ENCODE results near the gene DVL1.
"Not testable (repeated sequence)": the region's sequence is repeated elsewhere in the genome, so short reads cannot be mapped to it uniquely, and the experiment has no call there.

DVL1 gene

DNA sequence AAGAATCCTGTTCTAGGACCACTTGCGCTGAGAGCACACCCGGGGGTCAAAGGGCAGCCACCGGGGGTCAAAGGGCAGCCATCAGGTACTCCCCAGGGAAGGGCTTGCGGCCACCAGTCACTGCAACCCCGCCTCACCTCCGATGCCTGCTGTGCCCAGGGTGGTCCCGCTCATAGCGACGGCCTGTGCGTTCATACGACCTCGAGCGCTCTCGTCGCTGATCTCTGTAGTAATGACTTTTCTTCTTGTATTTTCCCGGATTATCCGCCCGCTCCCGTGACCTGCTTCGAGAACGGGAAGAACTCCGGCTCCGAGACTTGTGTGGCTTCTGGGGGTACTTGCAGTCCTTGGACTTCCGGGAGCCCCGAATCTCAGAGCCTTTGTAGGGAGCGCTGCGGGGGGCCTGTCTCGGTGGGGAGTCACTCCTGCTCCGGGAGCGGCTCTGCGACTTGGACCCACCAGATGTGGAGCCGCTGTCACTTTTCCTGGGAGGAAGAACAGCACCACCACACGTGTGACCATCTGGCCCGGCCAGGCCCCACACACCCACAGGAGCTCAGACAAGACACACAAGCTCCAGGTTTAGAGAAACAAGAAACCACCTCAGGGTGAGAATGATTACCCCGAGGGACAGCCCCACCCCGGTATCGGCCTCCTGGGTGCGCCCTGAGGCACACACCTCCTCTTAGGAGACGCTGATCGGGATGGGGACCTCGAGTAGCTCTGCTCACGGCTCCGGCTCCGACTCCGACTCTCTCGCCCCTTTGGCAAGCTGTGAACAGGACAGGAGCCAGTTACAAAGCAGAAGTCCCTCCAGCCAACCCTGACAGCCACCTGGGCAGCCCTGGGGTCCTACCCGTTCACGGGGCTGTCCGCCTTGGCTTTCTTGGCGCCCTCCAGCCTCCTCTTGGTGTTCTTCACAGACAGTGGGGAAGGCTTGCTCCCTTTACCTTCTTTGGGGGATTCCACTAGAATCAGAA, 38.2 kb upstream of the DVL1 start:
- H3K4ac ChIP-seq (ENCODE audit: low read depth, low read length), result no peak overlapping the region
- no peak overlapping the region for H2BK120ac ChIP-seq (ENCODE audit: low read depth, low read length)
- H3K9ac ChIP-seq (ENCODE audit: low read length), result no peak overlapping the region
- no peak for DNase-seq
- H3K56ac ChIP-seq (ENCODE audit: low read length), result no peak overlapping the region
- no peak overlapping the region for H3K4me3 ChIP-seq (ENCODE audit: low read length)
- H4K8ac ChIP-seq (ENCODE audit: low read depth, low read length), result no peak overlapping the region
- no CpG with 5 or more reads among the region's 50 CpGs for WGBS (ENCODE audit: extremely low coverage, insufficient coverage, low lambda C conversion rate)
- no peaks in the 10 kb centered on the region for H3K4me1 ChIP-seq (ENCODE audit: control insufficient read depth, low read depth, low read length)
- H3K79me2 ChIP-seq (ENCODE audit: control insufficient read depth, insufficient read depth, low read length), result no peaks in the 10 kb centered on the region
- H3K18ac ChIP-seq (ENCODE audit: low read length), result no peak overlapping the region
- no peak overlapping the region for H4K5ac ChIP-seq (ENCODE audit: low read length)
- H2BK5ac ChIP-seq (ENCODE audit: low read length), result no peak overlapping the region
- H3K79me1 ChIP-seq (ENCODE audit: low read length), result peaks cover 1% of the 10 kb centered on the region
- no peak overlapping the region for H3K4me2 ChIP-seq (ENCODE audit: low read length)
- no peak overlapping the region for H2AK5ac ChIP-seq (ENCODE audit: low read length)
- H3K36me3 ChIP-seq (ENCODE audit: control insufficient read depth, insufficient read depth, low read length), result peaks cover 21% of the 10 kb centered on the region
- H3K27ac ChIP-seq (ENCODE audit: low read depth, low read length), result no peak overlapping the region
- no peaks in the 10 kb centered on the region for H3K27me3 ChIP-seq (ENCODE audit: insufficient read depth, low read length, poor library complexity)
- H3K23ac ChIP-seq (ENCODE audit: low read length), result no peak overlapping the region
- H2BK15ac ChIP-seq (replicated peaks; ENCODE audit: low read depth), result no peak overlapping the region

DNA sequence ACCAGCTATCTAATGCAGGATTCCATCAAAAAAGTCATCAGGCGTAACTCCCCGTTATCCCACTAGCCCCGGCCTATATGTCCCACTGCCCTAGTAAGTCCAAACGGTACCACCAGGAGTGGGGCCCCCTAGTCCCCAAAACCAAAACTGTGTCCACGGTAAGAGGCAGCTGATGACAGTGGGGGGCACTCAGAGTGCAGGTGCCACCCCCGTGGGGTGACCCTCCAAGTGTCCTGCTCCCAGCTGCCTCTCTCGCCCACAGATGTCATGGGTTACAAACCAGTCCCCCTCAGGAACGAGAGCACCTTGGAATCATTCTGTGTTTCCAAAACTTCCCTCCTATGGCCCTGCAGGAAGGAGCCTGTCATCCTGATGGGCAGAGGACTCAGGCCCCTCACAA, 36.7 kb upstream of the DVL1 start:
- Histone ChIP-seq H3K23ac (ENCODE audit: low read length) (no peak overlapping the region), H2AK5ac (ENCODE audit: low read length) (no peak overlapping the region), H2BK5ac (ENCODE audit: low read length) (no peak overlapping the region), H2BK120ac (ENCODE audit: low read depth, low read length) (no peak overlapping the region), H3K4me3 (ENCODE audit: low read length) (no peak overlapping the region), H3K18ac (ENCODE audit: low read length) (no peak overlapping the region), H4K5ac (ENCODE audit: low read length) (no peak overlapping the region), H3K4me1 (ENCODE audit: control insufficient read depth, low read depth, low read length) (no peaks in the 10 kb centered on the region), H3K27ac (ENCODE audit: low read depth, low read length) (no peak overlapping the region), H3K56ac (ENCODE audit: low read length) (no peak overlapping the region), H3K4me2 (ENCODE audit: low read length) (no peak overlapping the region), H3K79me2 (ENCODE audit: control insufficient read depth, insufficient read depth, low read length) (no peaks in the 10 kb centered on the region), H4K8ac (ENCODE audit: low read depth, low read length) (no peak overlapping the region), H2BK15ac (replicated peaks; ENCODE audit: low read depth) (no peak overlapping the region), H3K36me3 (ENCODE audit: control insufficient read depth, insufficient read depth, low read length) (peaks cover 17% of the 10 kb centered on the region), H3K9ac (ENCODE audit: low read length) (no peak overlapping the region), H3K4ac (ENCODE audit: low read depth, low read length) (no peak overlapping the region), H3K27me3 (ENCODE audit: insufficient read depth, low read length, poor library complexity) (no peaks in the 10 kb centered on the region), H3K79me1 (ENCODE audit: low read length) (peaks cover 2% of the 10 kb centered on the region)
- no CpG with 5 or more reads among the region's 8 CpGs for WGBS (ENCODE audit: extremely low coverage, insufficient coverage, low lambda C conversion rate)
- no peak for DNase-seq

GRCh38 chr1:1385339-1385738, 36.1 kb upstream of the DVL1 start:
- not testable (repeated sequence) for H4K8ac ChIP-seq (ENCODE audit: low read depth, low read length); H3K4me2 ChIP-seq (ENCODE audit: low read length); H3K56ac ChIP-seq (ENCODE audit: low read length); H2AK5ac ChIP-seq (ENCODE audit: low read length); H3K27ac ChIP-seq (ENCODE audit: low read depth, low read length); H3K4ac ChIP-seq (ENCODE audit: low read depth, low read length); H3K79me2 ChIP-seq (ENCODE audit: control insufficient read depth, insufficient read depth, low read length); H3K79me1 ChIP-seq (ENCODE audit: low read length); H3K9ac ChIP-seq (ENCODE audit: low read length); H3K18ac ChIP-seq (ENCODE audit: low read length); H3K4me3 ChIP-seq (ENCODE audit: low read length); H2BK15ac ChIP-seq (replicated peaks; ENCODE audit: low read depth); H2BK120ac ChIP-seq (ENCODE audit: low read depth, low read length); H3K4me1 ChIP-seq (ENCODE audit: control insufficient read depth, low read depth, low read length); H2BK5ac ChIP-seq (ENCODE audit: low read length); DNase-seq; H3K27me3 ChIP-seq (ENCODE audit: insufficient read depth, low read length, poor library complexity); H4K5ac ChIP-seq (ENCODE audit: low read length); H3K23ac ChIP-seq (ENCODE audit: low read length)
- peaks cover 17% of the 10 kb centered on the region for H3K36me3 ChIP-seq (ENCODE audit: control insufficient read depth, insufficient read depth, low read length)
- no CpG with 5 or more reads among the region's 29 CpGs for WGBS (ENCODE audit: extremely low coverage, insufficient coverage, low lambda C conversion rate)

DNA sequence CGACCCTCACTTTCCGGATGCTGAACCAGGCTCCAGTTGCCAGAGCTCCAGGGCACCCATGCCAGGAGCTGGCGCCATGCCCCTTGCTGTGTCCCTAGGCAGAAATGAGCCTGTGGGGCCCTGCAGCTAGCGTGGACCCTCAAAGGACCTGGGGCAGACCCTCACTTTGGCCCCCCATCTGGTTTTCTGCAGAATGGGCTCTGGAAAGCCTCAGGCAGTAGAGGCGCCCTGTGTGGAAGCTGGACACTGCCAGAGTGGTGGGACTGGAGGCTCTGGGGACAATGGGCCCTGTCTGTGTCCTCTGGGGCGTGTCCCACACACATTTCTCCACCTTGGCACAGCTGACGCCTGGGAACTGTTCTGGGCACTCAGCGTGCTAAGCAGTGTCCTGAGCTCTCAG, 32.1 kb upstream of the DVL1 start:
- no peaks in the 10 kb centered on the region for H3K27me3 ChIP-seq (ENCODE audit: insufficient read depth, low read length, poor library complexity)
- H3K4me1 ChIP-seq (ENCODE audit: control insufficient read depth, low read depth, low read length), result no peaks in the 10 kb centered on the region
- no peak overlapping the region for H2AK5ac ChIP-seq (ENCODE audit: low read length)
- H3K23ac ChIP-seq (ENCODE audit: low read length), result no peak overlapping the region
- H3K36me3 ChIP-seq (ENCODE audit: control insufficient read depth, insufficient read depth, low read length), result peaks cover 2% of the 10 kb centered on the region
- H3K79me2 ChIP-seq (ENCODE audit: control insufficient read depth, insufficient read depth, low read length), result no peaks in the 10 kb centered on the region
- no peak overlapping the region for H2BK15ac ChIP-seq (replicated peaks; ENCODE audit: low read depth)
- H3K9ac ChIP-seq (ENCODE audit: low read length), result no peak overlapping the region
- no CpG with 5 or more reads among the region's 8 CpGs for WGBS (ENCODE audit: extremely low coverage, insufficient coverage, low lambda C conversion rate)
- H2BK120ac ChIP-seq (ENCODE audit: low read depth, low read length), result no peak overlapping the region
- H3K4ac ChIP-seq (ENCODE audit: low read depth, low read length), result no peak overlapping the region
- no peak overlapping the region for H3K56ac ChIP-seq (ENCODE audit: low read length)
- H3K4me2 ChIP-seq (ENCODE audit: low read length), result no peak overlapping the region
- peaks cover 2% of the 10 kb centered on the region for H3K79me1 ChIP-seq (ENCODE audit: low read length)
- no peak overlapping the region for H4K8ac ChIP-seq (ENCODE audit: low read depth, low read length)
- no peak overlapping the region for H2BK5ac ChIP-seq (ENCODE audit: low read length)
- H3K27ac ChIP-seq (ENCODE audit: low read depth, low read length), result no peak overlapping the region
- DNase-seq, result no peak
- H3K18ac ChIP-seq (ENCODE audit: low read length), result no peak overlapping the region
- no peak overlapping the region for H4K5ac ChIP-seq (ENCODE audit: low read length)
- no peak overlapping the region for H3K4me3 ChIP-seq (ENCODE audit: low read length)

GRCh38 chr1:1380860-1381259, 31.6 kb upstream of the DVL1 start:
- Histone ChIP-seq H2BK120ac (ENCODE audit: low read depth, low read length) (no peak overlapping the region), H2AK5ac (ENCODE audit: low read length) (no peak overlapping the region), H3K79me2 (ENCODE audit: control insufficient read depth, insufficient read depth, low read length) (no peaks in the 10 kb centered on the region), H3K4me1 (ENCODE audit: control insufficient read depth, low read depth, low read length) (no peaks in the 10 kb centered on the region), H3K18ac (ENCODE audit: low read length) (no peak overlapping the region), H3K4ac (ENCODE audit: low read depth, low read length) (no peak overlapping the region), H3K36me3 (ENCODE audit: control insufficient read depth, insufficient read depth, low read length) (no peaks in the 10 kb centered on the region), H3K79me1 (ENCODE audit: low read length) (peaks cover 2% of the 10 kb centered on the region), H2BK5ac (ENCODE audit: low read length) (no peak overlapping the region), H3K27ac (ENCODE audit: low read depth, low read length) (no peak overlapping the region), H3K9ac (ENCODE audit: low read length) (no peak overlapping the region), H3K4me2 (ENCODE audit: low read length) (no peak overlapping the region), H2BK15ac (replicated peaks; ENCODE audit: low read depth) (no peak overlapping the region), H4K8ac (ENCODE audit: low read depth, low read length) (no peak overlapping the region), H3K4me3 (ENCODE audit: low read length) (no peak overlapping the region), H3K56ac (ENCODE audit: low read length) (no peak overlapping the region), H3K27me3 (ENCODE audit: insufficient read depth, low read length, poor library complexity) (no peaks in the 10 kb centered on the region), H4K5ac (ENCODE audit: low read length) (no peak overlapping the region), H3K23ac (ENCODE audit: low read length) (no peak overlapping the region)
- WGBS (ENCODE audit: extremely low coverage, insufficient coverage, low lambda C conversion rate), result no CpG with 5 or more reads among the region's 16 CpGs
- DNase-seq, result no peak
